ENCODE data around the gene LPCAT4.

DNA sequence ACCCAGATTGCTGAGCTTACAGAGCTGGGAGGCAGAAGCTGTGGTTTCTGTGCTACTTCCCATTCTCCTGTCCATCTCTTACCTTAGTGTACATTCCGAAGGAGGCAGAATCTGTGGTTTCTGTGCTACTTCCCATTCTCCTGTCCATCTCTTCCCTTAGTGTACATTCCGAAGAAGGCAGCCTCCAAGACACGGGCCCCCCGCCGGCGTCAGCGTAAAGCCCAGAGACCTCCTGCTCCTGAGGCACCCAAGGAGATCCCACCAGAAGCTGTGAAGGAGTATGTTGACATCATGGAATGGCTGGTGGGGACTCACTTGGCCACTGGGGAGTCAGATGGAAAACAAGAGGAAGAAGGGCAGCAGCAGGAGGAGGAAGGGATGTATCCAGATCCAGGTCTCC lies 12.7 kb downstream of the LPCAT4 start:
- TF ChIP-seq EZH2 (IDR thresholded peaks at IDR 0.05; ENCODE audit: low read depth, low read length, severe bottlenecking) (no peak), JUND (IDR thresholded peaks at IDR 0.05; ENCODE audit: low read length) (no peak), TAF1 (IDR thresholded peaks at IDR 0.05; ENCODE audit: low read depth, low read length) (no peak), HDAC2 (IDR thresholded peaks at IDR 0.05; ENCODE audit: borderline replicate concordance in 1 of 2, low read depth in 2 of 2, low read length in 2 of 2) (no peak), RFX5 (IDR thresholded peaks at IDR 0.05; ENCODE audit: borderline replicate concordance, low read depth, low read length) (no peak), RAD21 (IDR thresholded peaks at IDR 0.05 in 1 of 2, conservative IDR thresholded peaks at IDR 0.05 in 1 of 2; ENCODE audit: low read depth in 2 of 2, low read length in 2 of 2) (no peak), MAFK (IDR thresholded peaks at IDR 0.05; ENCODE audit: low read depth, low read length) (no peak), BCL11A (IDR thresholded peaks at IDR 0.05; ENCODE audit: low read depth in 2 of 2, low read length in 2 of 2) (no peak), SUZ12 (IDR thresholded peaks at IDR 0.05; ENCODE audit: low read length) (no peak), CEBPB (IDR thresholded peaks at IDR 0.05; ENCODE audit: low read depth, low read length) (no peak), CREB1 (IDR thresholded peaks at IDR 0.05) (no peak), GABPA (IDR thresholded peaks at IDR 0.05; ENCODE audit: borderline replicate concordance, insufficient read depth, low read length) (no peak)
- TF ChIP-seq, protein P1, sequence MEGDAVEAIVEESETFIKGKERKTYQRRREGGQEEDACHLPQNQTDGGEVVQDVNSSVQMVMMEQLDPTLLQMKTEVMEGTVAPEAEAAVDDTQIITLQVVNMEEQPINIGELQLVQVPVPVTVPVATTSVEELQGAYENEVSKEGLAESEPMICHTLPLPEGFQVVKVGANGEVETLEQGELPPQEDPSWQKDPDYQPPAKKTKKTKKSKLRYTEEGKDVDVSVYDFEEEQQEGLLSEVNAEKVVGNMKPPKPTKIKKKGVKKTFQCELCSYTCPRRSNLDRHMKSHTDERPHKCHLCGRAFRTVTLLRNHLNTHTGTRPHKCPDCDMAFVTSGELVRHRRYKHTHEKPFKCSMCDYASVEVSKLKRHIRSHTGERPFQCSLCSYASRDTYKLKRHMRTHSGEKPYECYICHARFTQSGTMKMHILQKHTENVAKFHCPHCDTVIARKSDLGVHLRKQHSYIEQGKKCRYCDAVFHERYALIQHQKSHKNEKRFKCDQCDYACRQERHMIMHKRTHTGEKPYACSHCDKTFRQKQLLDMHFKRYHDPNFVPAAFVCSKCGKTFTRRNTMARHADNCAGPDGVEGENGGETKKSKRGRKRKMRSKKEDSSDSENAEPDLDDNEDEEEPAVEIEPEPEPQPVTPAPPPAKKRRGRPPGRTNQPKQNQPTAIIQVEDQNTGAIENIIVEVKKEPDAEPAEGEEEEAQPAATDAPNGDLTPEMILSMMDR (IDR thresholded peaks at IDR 0.05; ENCODE audit: control extremely low read depth in 1 of 3, insufficient read depth in 1 of 3, low read depth in 1 of 3, low read length in 3 of 3): no peak

Data from H1 (cell line).